Progenitor cell of endocrine pancreas (in vitro differentiated cells): Measurements from ENCODE around the gene ABCG1. TPM values are rescaled to one million over a fixed set of nuclear protein-coding genes. Genes with fewer than 3 reads are reported as not detected.

Experiments used
- DNase-seq: peaks from one replicate; pipeline ENCODE4 v3.0.0; 2021; ENCODE audit warnings: low spot score; ENCODE audit not compliant: unreplicated experiment
- H3K27ac Mint-ChIP-seq: 2 replicates; pipeline ENCODE4 v1.8.0; 2021; ENCODE audit warnings: mild to moderate bottlenecking, moderate library complexity, mixed read lengths
- H3K27me3 Mint-ChIP-seq: 2 replicates; pipeline ENCODE4 v1.8.0; 2021; ENCODE audit warnings: mixed read lengths
- H3K36me3 Mint-ChIP-seq: 2 replicates; pipeline ENCODE4 v1.8.0; 2022; ENCODE audit warnings: mixed read lengths; ENCODE audit not compliant: insufficient read depth
- H3K4me1 Mint-ChIP-seq: 2 replicates; pipeline ENCODE4 v1.8.0; 2021; ENCODE audit warnings: low read depth, mixed read lengths
- H3K4me3 Mint-ChIP-seq: 2 replicates; pipeline ENCODE4 v1.8.0; 2021; ENCODE audit warnings: low read depth, mild to moderate bottlenecking, moderate library complexity, mixed read lengths
- H3K9me3 Mint-ChIP-seq: 2 replicates; pipeline ENCODE4 v1.8.0; 2021; ENCODE audit warnings: low read depth, mixed read lengths
- CTCF ChIP-seq: fragments of 200-600 bp; sonication (generic); IDR thresholded peaks from one replicate; pipeline ENCODE4 v1.5.0; 2021; ENCODE audit warnings: antibody characterized with exemption, mild to moderate bottlenecking; ENCODE audit not compliant: unreplicated experiment
- total RNA-seq: library from RNA; stranded (reverse); gene quantifications from 2 replicates; pipeline ENCODE4 v1.2.1, GENCODE V29; 2021

ABCG1 gene
- total RNA-seq, 1 donor from 2014 or later = 4.6 TPM

- Mint-ChIP-seq H3K36me3 (no peaks in the 10 kb centered on the region), H3K27me3 (peaks cover 37% of the 10 kb centered on the region), H3K9me3 (no peaks in the 10 kb centered on the region), H3K27ac (no peak overlapping the region), H3K4me1 (no peaks in the 10 kb centered on the region), H3K4me3 (no peak overlapping the region)
- DNase-seq = no peak
- TF ChIP-seq CTCF = no peak
Observed at GRCh38 chr21:42247716-42248115, 28.8 kb downstream of the ABCG1 start.

GRCh38 chr21:42248241-42248640, 29.3 kb downstream of the ABCG1 start:
- TF ChIP-seq CTCF = no peak
- Mint-ChIP-seq H3K9me3 (no peaks in the 10 kb centered on the region), H3K36me3 (no peaks in the 10 kb centered on the region), H3K27me3 (peaks cover 40% of the 10 kb centered on the region), H3K4me3 (no peak overlapping the region), H3K4me1 (no peaks in the 10 kb centered on the region), H3K27ac (no peak overlapping the region)
- no peak for DNase-seq

- DNase-seq = no peak
- no peaks in the 10 kb centered on the region for H3K36me3 Mint-ChIP-seq
- H3K4me3 Mint-ChIP-seq = no peak overlapping the region
- peaks cover 46% of the 10 kb centered on the region for H3K27me3 Mint-ChIP-seq
- TF ChIP-seq CTCF = no peak
- no peak overlapping the region for H3K27ac Mint-ChIP-seq
- H3K4me1 Mint-ChIP-seq = no peaks in the 10 kb centered on the region
- no peaks in the 10 kb centered on the region for H3K9me3 Mint-ChIP-seq
Observed at GRCh38 chr21:42248783-42249597, 30.1 kb downstream of the ABCG1 start.

GRCh38 chr21:42250422-42251403, 31.8 kb downstream of the ABCG1 start:
- peaks cover 48% of the 10 kb centered on the region for H3K27me3 Mint-ChIP-seq
- no peak overlapping the region for H3K4me3 Mint-ChIP-seq
- DNase-seq = no peak
- H3K9me3 Mint-ChIP-seq = no peaks in the 10 kb centered on the region
- no peak for TF ChIP-seq CTCF
- no peak overlapping the region for H3K27ac Mint-ChIP-seq
- H3K36me3 Mint-ChIP-seq = no peaks in the 10 kb centered on the region
- H3K4me1 Mint-ChIP-seq = no peaks in the 10 kb centered on the region

- no peaks in the 10 kb centered on the region for H3K4me1 Mint-ChIP-seq
- no peaks in the 10 kb centered on the region for H3K9me3 Mint-ChIP-seq
- no peak for TF ChIP-seq CTCF
- peaks cover 45% of the 10 kb centered on the region for H3K27me3 Mint-ChIP-seq
- H3K27ac Mint-ChIP-seq = no peak overlapping the region
- H3K4me3 Mint-ChIP-seq = no peak overlapping the region
- no peak for DNase-seq
- H3K36me3 Mint-ChIP-seq = no peaks in the 10 kb centered on the region
Observed at GRCh38 chr21:42251654-42252324, 32.8 kb downstream of the ABCG1 start.
